Erythroblast (primary cell): ENCODE measurements around the gene CPAMD8.
"Not testable (repeated sequence)": the region's sequence is repeated elsewhere in the genome, so short reads cannot be mapped to it uniquely, and the experiment has no call there.

Experiments used
- GATA1 ChIP-seq: IDR thresholded peaks from 2 replicates; pipeline ENCODE4 v1.6.1; 2011; ENCODE audit warnings: low read depth, mild to moderate bottlenecking, control low read depth, low read length, moderate library complexity
- POLR2A ChIP-seq: IDR thresholded peaks from 2 replicates; pipeline ENCODE4 v1.6.1; 2011; ENCODE audit warnings: mild to moderate bottlenecking, low read length

GRCh38 chr19:17024941-17025340 is 1.7 kb downstream of the CPAMD8 start:
- TF ChIP-seq POLR2A, GATA1: not testable (repeated sequence)
